C4-2B (cell line): ENCODE data around the gene PSMD8.

Experiments
- CTCF ChIP-seq: fragments of 450-650 bp; conservative IDR thresholded peaks from 2 replicates; pipeline ENCODE4 v1.5.1; 2017; ENCODE audit warnings: mild to moderate bottlenecking
- ZFX ChIP-seq: fragments of 450-650 bp; IDR thresholded peaks from 2 replicates; pipeline ENCODE4 v1.6.1; 2017

DNA sequence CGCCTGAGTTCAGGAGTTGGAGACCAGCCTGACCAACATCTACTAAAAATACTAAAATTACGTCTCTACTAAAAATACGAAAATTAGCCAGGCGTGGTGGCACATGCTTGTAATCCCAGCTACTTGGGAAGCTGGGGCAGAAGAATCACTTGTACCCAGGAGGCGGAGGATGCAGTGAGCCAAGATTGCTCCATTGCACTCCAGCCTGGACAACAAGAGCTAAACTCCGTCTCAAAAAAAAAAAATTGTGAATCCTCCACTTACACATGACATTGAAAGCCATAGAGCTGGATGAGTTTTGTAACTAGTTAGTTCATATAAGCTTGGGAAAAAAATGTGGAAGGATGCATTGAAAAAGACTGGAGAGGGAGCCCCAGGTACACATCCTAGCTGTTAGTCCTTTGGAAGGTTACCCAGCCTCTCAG lies 452 bp upstream of the PSMD8 start:
- TF ChIP-seq CTCF (no peak), ZFX (no peak)
